ENCODE results near the gene MED13L.

The MED13L gene

DNA sequence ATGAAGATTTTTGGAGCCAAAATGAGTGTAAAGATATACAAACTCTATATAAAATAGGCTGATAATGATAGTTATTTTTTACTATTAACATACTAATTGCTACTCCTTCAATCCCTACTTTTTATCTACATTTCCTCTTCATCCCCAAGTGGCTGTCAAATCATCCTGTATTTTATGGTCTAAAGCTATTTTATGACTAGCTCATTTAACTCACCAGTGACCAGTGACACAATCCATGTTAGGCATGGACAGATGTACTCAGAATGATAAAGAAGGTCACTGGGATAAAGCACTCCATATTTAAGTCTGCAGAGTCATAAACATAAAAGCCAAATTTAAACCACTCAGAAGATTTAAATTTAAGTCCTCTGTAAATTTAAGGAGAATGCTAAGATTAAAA is 183.0 kb downstream of the MED13L start:
- H3K4me3 ChIP-seq (replicated peaks; ENCODE audit: low read depth, low read length): no peak overlapping the region
- no peak for DNase-seq (ENCODE audit: low read depth)
- TF ChIP-seq, protein P1, sequence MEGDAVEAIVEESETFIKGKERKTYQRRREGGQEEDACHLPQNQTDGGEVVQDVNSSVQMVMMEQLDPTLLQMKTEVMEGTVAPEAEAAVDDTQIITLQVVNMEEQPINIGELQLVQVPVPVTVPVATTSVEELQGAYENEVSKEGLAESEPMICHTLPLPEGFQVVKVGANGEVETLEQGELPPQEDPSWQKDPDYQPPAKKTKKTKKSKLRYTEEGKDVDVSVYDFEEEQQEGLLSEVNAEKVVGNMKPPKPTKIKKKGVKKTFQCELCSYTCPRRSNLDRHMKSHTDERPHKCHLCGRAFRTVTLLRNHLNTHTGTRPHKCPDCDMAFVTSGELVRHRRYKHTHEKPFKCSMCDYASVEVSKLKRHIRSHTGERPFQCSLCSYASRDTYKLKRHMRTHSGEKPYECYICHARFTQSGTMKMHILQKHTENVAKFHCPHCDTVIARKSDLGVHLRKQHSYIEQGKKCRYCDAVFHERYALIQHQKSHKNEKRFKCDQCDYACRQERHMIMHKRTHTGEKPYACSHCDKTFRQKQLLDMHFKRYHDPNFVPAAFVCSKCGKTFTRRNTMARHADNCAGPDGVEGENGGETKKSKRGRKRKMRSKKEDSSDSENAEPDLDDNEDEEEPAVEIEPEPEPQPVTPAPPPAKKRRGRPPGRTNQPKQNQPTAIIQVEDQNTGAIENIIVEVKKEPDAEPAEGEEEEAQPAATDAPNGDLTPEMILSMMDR (IDR thresholded peaks at IDR 0.05; ENCODE audit: low read length, missing control alignments): no peak

DNA sequence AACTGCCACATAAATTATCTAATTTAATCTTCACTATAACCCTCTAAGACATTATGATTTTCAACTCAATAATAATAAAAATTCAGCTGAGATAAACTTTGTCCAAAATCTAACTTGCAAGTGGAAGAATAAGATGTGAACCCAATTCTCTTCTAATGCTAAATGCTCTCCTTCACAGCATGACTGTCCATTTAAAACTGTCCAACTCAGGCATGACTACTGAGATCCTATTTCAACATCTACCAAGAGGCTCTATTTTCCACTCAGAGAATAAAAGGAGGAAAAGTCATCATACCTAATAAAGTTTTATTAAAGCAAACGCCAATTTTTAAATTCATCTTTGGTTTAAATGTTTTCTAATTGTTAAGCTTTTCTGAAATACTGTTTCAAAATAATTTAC is 183.6 kb downstream of the MED13L start:
- H3K4me3 ChIP-seq (replicated peaks; ENCODE audit: low read depth, low read length): no peak overlapping the region
- DNase-seq (ENCODE audit: low read depth): no peak
- TF ChIP-seq, protein P1 (IDR thresholded peaks at IDR 0.05; ENCODE audit: low read length, missing control alignments): no peak

DNA sequence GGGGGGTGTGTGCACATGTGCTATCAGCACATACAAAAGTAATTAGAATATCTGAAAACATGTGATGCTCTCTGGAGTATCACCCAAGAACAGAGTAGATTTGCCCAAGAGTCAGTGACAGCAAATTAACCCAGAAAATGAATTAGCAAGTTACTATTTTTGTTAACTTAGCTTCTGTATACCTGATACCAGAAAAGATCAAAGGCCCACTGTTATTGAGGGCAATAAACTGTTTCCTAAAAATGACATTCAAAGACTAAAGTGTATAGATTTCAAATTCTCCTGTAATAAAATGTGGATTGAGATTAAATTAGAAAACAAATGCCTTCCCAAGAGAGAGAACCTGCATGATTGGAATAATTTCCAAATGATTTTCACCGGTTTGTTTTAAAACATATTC is 184.7 kb downstream of the MED13L start:
- DNase-seq (ENCODE audit: low read depth): no peak
- TF ChIP-seq, protein P1 (IDR thresholded peaks at IDR 0.05; ENCODE audit: low read length, missing control alignments): no peak
- H3K4me3 ChIP-seq (replicated peaks; ENCODE audit: low read depth, low read length): no peak overlapping the region

- H3K4me3 ChIP-seq (replicated peaks; ENCODE audit: low read depth, low read length): no peak overlapping the region
- no peak for DNase-seq (ENCODE audit: low read depth)
- TF ChIP-seq, protein P1 (IDR thresholded peaks at IDR 0.05; ENCODE audit: low read length, missing control alignments): no peak
Observed at GRCh38 chr12:116092162-116092561, 185.3 kb downstream of the MED13L start.

- H3K4me3 ChIP-seq (replicated peaks; ENCODE audit: low read depth, low read length): no peak overlapping the region
Observed at GRCh38 chr12:116091579-116091978, 185.9 kb downstream of the MED13L start.

DNA sequence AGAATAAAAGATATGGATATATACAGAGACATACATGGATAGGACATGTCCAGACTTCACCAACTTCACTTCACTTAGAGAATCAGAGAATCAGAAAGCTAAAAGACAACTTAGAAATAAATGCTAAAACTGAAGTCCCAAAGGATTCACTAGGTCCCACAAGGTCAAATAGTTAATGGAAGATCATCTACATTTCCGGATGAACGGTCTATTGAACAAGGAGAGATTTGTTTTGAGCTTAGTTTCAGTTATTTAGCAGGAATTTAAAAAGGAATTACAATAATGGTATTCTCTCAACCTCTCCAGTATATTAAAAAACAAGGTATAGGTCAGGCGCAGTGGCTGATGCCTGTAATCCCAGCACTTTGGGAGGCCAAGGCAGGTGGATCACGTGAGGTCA is 187.0 kb downstream of the MED13L start:
- DNase-seq (ENCODE audit: low read depth): no peak
- TF ChIP-seq, protein P1 (IDR thresholded peaks at IDR 0.05; ENCODE audit: low read length, missing control alignments): no peak

More at GRCh38 chr12:116091579-116091978, 185.9 kb downstream of the MED13L start:
- peak; percentile 20 for DNase-seq (ENCODE audit: low read depth)
- TF ChIP-seq, protein P1 (IDR thresholded peaks at IDR 0.05; ENCODE audit: low read length, missing control alignments): no peak

DNA sequence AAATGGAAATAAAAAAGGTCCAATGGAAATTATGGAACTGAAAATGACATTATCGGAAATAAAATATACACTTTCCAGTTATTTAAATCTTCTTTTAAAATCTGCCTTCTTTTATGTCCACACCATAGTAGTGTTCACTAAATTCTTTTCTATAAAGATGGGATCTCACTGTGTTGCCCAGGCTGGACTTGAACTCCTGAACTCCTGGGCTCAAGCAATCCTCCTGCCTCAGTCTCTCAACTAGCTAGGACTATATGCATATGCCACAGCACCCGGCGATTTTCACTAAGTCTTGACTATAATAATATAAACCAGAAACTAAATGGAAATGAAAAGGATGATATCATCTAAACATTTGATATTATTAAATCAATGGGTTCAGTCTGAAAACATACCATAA is 188.4 kb downstream of the MED13L start:
- no peak for DNase-seq (ENCODE audit: low read depth)
- TF ChIP-seq, protein P1 (IDR thresholded peaks at IDR 0.05; ENCODE audit: low read length, missing control alignments): no peak
- H3K4me3 ChIP-seq (replicated peaks; ENCODE audit: low read depth, low read length): no peak overlapping the region

More for the DNA sequence above, 187.0 kb downstream of the MED13L start:
- no peak overlapping the region for H3K4me3 ChIP-seq (replicated peaks; ENCODE audit: low read depth, low read length)
